Ishikawa (cell line): Measurements from ENCODE around the gene KRTAP10-7.

Source experiments
- CEBPB ChIP-seq: IDR thresholded peaks from 2 replicates; pipeline ENCODE4 v1.6.1; 2012
- CREB1 ChIP-seq: IDR thresholded peaks from 2 replicates; pipeline ENCODE4 v1.6.1; 2012; ENCODE audit warnings: low read depth
- EGR1 ChIP-seq: IDR thresholded peaks from 2 replicates; pipeline ENCODE4 v1.6.1; 2012
- EP300 ChIP-seq: IDR thresholded peaks from 2 replicates; pipeline ENCODE4 v1.6.1; 2012; ENCODE audit warnings: borderline replicate concordance
- FOXM1 ChIP-seq: IDR thresholded peaks from 2 replicates; pipeline ENCODE4 v1.6.1; 2012; ENCODE audit warnings: low read depth, borderline replicate concordance
- MAX ChIP-seq: IDR thresholded peaks from 2 replicates; pipeline ENCODE4 v1.6.1; 2012
- NFIC ChIP-seq: IDR thresholded peaks from 2 replicates; pipeline ENCODE4 v1.6.1; 2012
- RAD21 ChIP-seq: IDR thresholded peaks from 2 replicates; pipeline ENCODE4 v1.6.1; 2012; ENCODE audit warnings: low read depth
- REST ChIP-seq: IDR thresholded peaks from 2 replicates; pipeline ENCODE4 v1.6.1; 2012; ENCODE audit warnings: low read depth, mild to moderate bottlenecking
- TAF1 ChIP-seq: IDR thresholded peaks from 2 replicates; pipeline ENCODE4 v1.6.1; 2012; ENCODE audit warnings: low read depth, mild to moderate bottlenecking
- TCF12 ChIP-seq: IDR thresholded peaks from 2 replicates; pipeline ENCODE4 v1.6.1; 2012; ENCODE audit warnings: low read depth
- TEAD4 ChIP-seq: IDR thresholded peaks from 2 replicates; pipeline ENCODE4 v1.6.1; 2012
- USF1 ChIP-seq: IDR thresholded peaks from 2 replicates; pipeline ENCODE4 v1.6.1; 2012
- YY1 ChIP-seq: IDR thresholded peaks from 2 replicates; pipeline ENCODE4 v1.6.1; 2012; ENCODE audit warnings: low read depth
- ZBTB7A ChIP-seq: IDR thresholded peaks from 2 replicates; pipeline ENCODE4 v1.6.1; 2012; ENCODE audit warnings: low read depth

KRTAP10-7 gene

GRCh38 chr21:44618504-44618903 lies 18.1 kb downstream of the KRTAP10-7 start:
- TF ChIP-seq NFIC (no peak), TAF1 (no peak), USF1 (no peak), MAX (no peak), YY1 (no peak), EGR1 (no peak), REST (no peak), TEAD4 (no peak), TCF12 (no peak), EP300 (no peak)

- TF ChIP-seq FOXM1, result no peak
- no peak for TF ChIP-seq REST
- no peak for TF ChIP-seq TAF1
- TF ChIP-seq EP300, result no peak
- no peak for TF ChIP-seq CREB1
- TF ChIP-seq ZBTB7A, result no peak
- no peak for TF ChIP-seq TCF12
- no peak for TF ChIP-seq RAD21
Observed at GRCh38 chr21:44618909-44619308, 18.5 kb downstream of the KRTAP10-7 start.

- no peak for TF ChIP-seq TCF12
- no peak for TF ChIP-seq EGR1
- TF ChIP-seq RAD21, result no peak
- TF ChIP-seq CREB1, result no peak
- TF ChIP-seq NFIC, result no peak
- TF ChIP-seq TEAD4, result no peak
- TF ChIP-seq REST, result no peak
- TF ChIP-seq USF1, result no peak
- no peak for TF ChIP-seq ZBTB7A
- TF ChIP-seq EP300, result no peak
- TF ChIP-seq FOXM1, result no peak
- no peak for TF ChIP-seq MAX
- no peak for TF ChIP-seq YY1
- TF ChIP-seq TAF1, result no peak
- TF ChIP-seq CEBPB, result no peak
Observed at GRCh38 chr21:44619886-44620285, 19.5 kb downstream of the KRTAP10-7 start.

GRCh38 chr21:44623575-44623974 lies 23.2 kb downstream of the KRTAP10-7 start:
- TF ChIP-seq MAX, result no peak
- no peak for TF ChIP-seq ZBTB7A
- no peak for TF ChIP-seq CEBPB
- TF ChIP-seq EP300, result no peak
- TF ChIP-seq EGR1, result no peak
- TF ChIP-seq YY1, result no peak
- no peak for TF ChIP-seq TCF12
- TF ChIP-seq CREB1, result no peak
- no peak for TF ChIP-seq NFIC
- no peak for TF ChIP-seq TAF1
- no peak for TF ChIP-seq REST
- TF ChIP-seq RAD21, result no peak
- TF ChIP-seq FOXM1, result no peak
- TF ChIP-seq TEAD4, result no peak
- TF ChIP-seq USF1, result no peak
